Measurements from ENCODE around the gene PDPK1. TPM values are rescaled to one million over a fixed set of nuclear protein-coding genes. Genes with fewer than 3 reads are reported as not detected.

Gene PDPK1
- total and polyA plus RNA-seq, 2 experiments from 2014 or later: 19.3 to 25.8 TPM

GRCh38 chr16:2520097-2520783 is 17.6 kb upstream of the PDPK1 start, which contains the start of gene AMDHD2:
Gene AMDHD2 (plus strand): TSS chr16:2520371. CDS start chr16:2520459, 88 bp downstream.
- H3K36me3 ChIP-seq (ENCODE audit: insufficient read depth): no peaks in the 10 kb centered on the region; the same call in 1 of the 2 replicates
- H3F3A ChIP-seq (replicated peaks; ENCODE audit: low read depth): peaks cover 19% of the 10 kb centered on the region; the same call in 1 of the 2 replicates
- peaks cover 52% of the 10 kb centered on the region for H3K79me2 ChIP-seq (replicated peaks; ENCODE audit: insufficient read depth)
- H3K4me3 ChIP-seq: peak within 1 kb of the TSS; percentile 71
- H3K27me3 Mint-ChIP-seq (ENCODE audit: insufficient read depth, low read depth, poor library complexity): peaks cover 19% of the 10 kb centered on the region
- H3K27ac Mint-ChIP-seq: peak within 1 kb of the TSS; percentile 93
- TF ChIP-seq NANOG (IDR thresholded peaks at IDR 0.05; ENCODE audit: borderline replicate concordance): no peak
- TF ChIP-seq, protein P1, sequence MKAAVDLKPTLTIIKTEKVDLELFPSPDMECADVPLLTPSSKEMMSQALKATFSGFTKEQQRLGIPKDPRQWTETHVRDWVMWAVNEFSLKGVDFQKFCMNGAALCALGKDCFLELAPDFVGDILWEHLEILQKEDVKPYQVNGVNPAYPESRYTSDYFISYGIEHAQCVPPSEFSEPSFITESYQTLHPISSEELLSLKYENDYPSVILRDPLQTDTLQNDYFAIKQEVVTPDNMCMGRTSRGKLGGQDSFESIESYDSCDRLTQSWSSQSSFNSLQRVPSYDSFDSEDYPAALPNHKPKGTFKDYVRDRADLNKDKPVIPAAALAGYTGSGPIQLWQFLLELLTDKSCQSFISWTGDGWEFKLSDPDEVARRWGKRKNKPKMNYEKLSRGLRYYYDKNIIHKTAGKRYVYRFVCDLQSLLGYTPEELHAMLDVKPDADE (IDR thresholded peaks at IDR 0.05): 0 out of 2 replicates have a peak, but pooled peaks have one; percentile 32
- no peak for TF ChIP-seq ZNF114 (CRISPR knock-in tag; IDR thresholded peaks at IDR 0.05)
- peak; percentile 75 for TF ChIP-seq CREB1 (CRISPR knock-in tag; IDR thresholded peaks at IDR 0.05; ENCODE audit: low read depth)
- peak; percentile 74 for TF ChIP-seq POLR2AphosphoS5 (IDR thresholded peaks at IDR 0.05; ENCODE audit: low read depth)
- TF ChIP-seq CTCF (conservative IDR thresholded peaks at IDR 0.05; ENCODE audit: low read depth in 2 of 2): no peak
- no peak for TF ChIP-seq STAT1 (IDR thresholded peaks at IDR 0.05; ENCODE audit: unreplicated experiment)
- H3K36me3 Mint-ChIP-seq (ENCODE audit: low read depth): peaks cover 33% of the 10 kb centered on the region
- DNase-seq (ENCODE audit: low spot score) (peak; percentile 97), ATAC-seq (peak; percentile 47)
- 0 out of 2 replicates have a peak within 1 kb of the TSS, but pooled peaks have one; percentile 45 for H3K27ac ChIP-seq (ENCODE audit: low read depth)
- H3K27me3 ChIP-seq (ENCODE audit: insufficient read depth): no peaks in the 10 kb centered on the region
- H2AFZ ChIP-seq: no peak within 1 kb of the TSS
- peak within 1 kb of the TSS; percentile 84 for H3K4me2 ChIP-seq
- no peaks in the 10 kb centered on the region; the same call in 2 of the 3 replicates for H3K9me3 Mint-ChIP-seq
- H4K20me1 ChIP-seq (replicated peaks; ENCODE audit: insufficient read depth): peaks cover 27% of the 10 kb centered on the region
- peaks cover 4% of the 10 kb centered on the region; the same call in 1 of the 2 replicates for H3K4me1 ChIP-seq (ENCODE audit: insufficient read depth)
- H3K9me2 ChIP-seq (ENCODE audit: insufficient read depth): no peaks in the 10 kb centered on the region
- peak within 1 kb of the TSS; percentile 82 for H3K4me3 Mint-ChIP-seq
- peaks cover 38% of the 10 kb centered on the region for H3K4me1 Mint-ChIP-seq

GRCh38 chr16:2520784-2521531 is 16.9 kb upstream of the PDPK1 start:
- ATAC-seq (peak; percentile 59), DNase-seq (ENCODE audit: low spot score) (peak; percentile 60)
- Histone ChIP-seq H3K4me2 (peak overlapping the region; percentile 84), H3K79me2 (replicated peaks; ENCODE audit: insufficient read depth) (peaks cover 45% of the 10 kb centered on the region), H3K27me3 (ENCODE audit: insufficient read depth) (no peaks in the 10 kb centered on the region), H3K36me3 (ENCODE audit: insufficient read depth) (no peaks in the 10 kb centered on the region; the same call in 1 of the 2 replicates), H3K4me3 (peak overlapping the region; percentile 71), H3K9me2 (ENCODE audit: insufficient read depth) (no peaks in the 10 kb centered on the region), H4K20me1 (replicated peaks; ENCODE audit: insufficient read depth) (peaks cover 20% of the 10 kb centered on the region), H3K27ac (ENCODE audit: low read depth) (no peak overlapping the region), H3K4me1 (ENCODE audit: insufficient read depth) (0 out of 2 replicates have a peak, but pooled peaks cover 3% of the 10 kb centered on the region), H2AFZ (no peak overlapping the region), H3F3A (replicated peaks; ENCODE audit: low read depth) (peaks cover 19% of the 10 kb centered on the region; the same call in 1 of the 2 replicates)
- H3K9me3 Mint-ChIP-seq: no peaks in the 10 kb centered on the region; the same call in 2 of the 3 replicates
- H3K27ac Mint-ChIP-seq: peak overlapping the region; percentile 92
- H3K4me3 Mint-ChIP-seq: peak overlapping the region; percentile 82
- peaks cover 33% of the 10 kb centered on the region for H3K36me3 Mint-ChIP-seq (ENCODE audit: low read depth)
- H3K27me3 Mint-ChIP-seq (ENCODE audit: insufficient read depth, low read depth, poor library complexity): peaks cover 18% of the 10 kb centered on the region
- peaks cover 31% of the 10 kb centered on the region for H3K4me1 Mint-ChIP-seq
- TF ChIP-seq, protein P1 (IDR thresholded peaks at IDR 0.05): no peak
- no peak for TF ChIP-seq CTCF (conservative IDR thresholded peaks at IDR 0.05; ENCODE audit: low read depth in 2 of 2)

All from GM23338 (cell line).